ENCODE data around the gene CYTH2. TPM values are rescaled to one million over a fixed set of nuclear protein-coding genes. Genes with fewer than 3 reads are reported as not detected.

Gene CYTH2
- total and polyA plus RNA-seq, 9 of the 15 experiments (the other 6 are each of a cell fraction or from before 2014, with no cell fraction given) = 1.8 to 45.2 (median 23.8) TPM

DNA sequence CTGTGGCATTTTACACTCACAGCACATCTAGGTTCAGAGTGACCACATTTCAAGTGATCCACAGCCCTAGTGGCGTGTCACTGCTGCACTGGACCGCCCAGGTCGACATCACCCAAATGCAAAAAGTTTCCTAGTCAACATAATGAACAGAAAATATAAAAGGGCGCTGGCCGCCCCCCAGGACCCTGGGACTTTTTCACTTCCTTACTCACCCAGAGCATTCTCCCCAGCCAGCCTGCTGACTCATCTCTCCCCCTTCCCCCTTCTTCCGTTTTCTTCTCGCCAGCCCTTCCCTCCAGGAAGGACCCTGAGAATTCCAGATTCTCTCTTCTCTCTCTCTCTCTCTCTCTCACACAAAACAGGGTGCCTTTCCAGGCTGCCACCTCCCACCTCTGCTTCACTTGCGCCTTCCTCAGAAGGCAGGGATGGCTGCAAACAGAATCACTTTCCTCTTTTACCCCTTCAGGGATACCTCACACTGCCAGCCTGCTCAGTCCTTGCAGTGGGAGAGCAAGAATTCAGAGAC, 44.4 kb upstream of the CYTH2 start (continued):
- TF ChIP-seq, protein P1, sequence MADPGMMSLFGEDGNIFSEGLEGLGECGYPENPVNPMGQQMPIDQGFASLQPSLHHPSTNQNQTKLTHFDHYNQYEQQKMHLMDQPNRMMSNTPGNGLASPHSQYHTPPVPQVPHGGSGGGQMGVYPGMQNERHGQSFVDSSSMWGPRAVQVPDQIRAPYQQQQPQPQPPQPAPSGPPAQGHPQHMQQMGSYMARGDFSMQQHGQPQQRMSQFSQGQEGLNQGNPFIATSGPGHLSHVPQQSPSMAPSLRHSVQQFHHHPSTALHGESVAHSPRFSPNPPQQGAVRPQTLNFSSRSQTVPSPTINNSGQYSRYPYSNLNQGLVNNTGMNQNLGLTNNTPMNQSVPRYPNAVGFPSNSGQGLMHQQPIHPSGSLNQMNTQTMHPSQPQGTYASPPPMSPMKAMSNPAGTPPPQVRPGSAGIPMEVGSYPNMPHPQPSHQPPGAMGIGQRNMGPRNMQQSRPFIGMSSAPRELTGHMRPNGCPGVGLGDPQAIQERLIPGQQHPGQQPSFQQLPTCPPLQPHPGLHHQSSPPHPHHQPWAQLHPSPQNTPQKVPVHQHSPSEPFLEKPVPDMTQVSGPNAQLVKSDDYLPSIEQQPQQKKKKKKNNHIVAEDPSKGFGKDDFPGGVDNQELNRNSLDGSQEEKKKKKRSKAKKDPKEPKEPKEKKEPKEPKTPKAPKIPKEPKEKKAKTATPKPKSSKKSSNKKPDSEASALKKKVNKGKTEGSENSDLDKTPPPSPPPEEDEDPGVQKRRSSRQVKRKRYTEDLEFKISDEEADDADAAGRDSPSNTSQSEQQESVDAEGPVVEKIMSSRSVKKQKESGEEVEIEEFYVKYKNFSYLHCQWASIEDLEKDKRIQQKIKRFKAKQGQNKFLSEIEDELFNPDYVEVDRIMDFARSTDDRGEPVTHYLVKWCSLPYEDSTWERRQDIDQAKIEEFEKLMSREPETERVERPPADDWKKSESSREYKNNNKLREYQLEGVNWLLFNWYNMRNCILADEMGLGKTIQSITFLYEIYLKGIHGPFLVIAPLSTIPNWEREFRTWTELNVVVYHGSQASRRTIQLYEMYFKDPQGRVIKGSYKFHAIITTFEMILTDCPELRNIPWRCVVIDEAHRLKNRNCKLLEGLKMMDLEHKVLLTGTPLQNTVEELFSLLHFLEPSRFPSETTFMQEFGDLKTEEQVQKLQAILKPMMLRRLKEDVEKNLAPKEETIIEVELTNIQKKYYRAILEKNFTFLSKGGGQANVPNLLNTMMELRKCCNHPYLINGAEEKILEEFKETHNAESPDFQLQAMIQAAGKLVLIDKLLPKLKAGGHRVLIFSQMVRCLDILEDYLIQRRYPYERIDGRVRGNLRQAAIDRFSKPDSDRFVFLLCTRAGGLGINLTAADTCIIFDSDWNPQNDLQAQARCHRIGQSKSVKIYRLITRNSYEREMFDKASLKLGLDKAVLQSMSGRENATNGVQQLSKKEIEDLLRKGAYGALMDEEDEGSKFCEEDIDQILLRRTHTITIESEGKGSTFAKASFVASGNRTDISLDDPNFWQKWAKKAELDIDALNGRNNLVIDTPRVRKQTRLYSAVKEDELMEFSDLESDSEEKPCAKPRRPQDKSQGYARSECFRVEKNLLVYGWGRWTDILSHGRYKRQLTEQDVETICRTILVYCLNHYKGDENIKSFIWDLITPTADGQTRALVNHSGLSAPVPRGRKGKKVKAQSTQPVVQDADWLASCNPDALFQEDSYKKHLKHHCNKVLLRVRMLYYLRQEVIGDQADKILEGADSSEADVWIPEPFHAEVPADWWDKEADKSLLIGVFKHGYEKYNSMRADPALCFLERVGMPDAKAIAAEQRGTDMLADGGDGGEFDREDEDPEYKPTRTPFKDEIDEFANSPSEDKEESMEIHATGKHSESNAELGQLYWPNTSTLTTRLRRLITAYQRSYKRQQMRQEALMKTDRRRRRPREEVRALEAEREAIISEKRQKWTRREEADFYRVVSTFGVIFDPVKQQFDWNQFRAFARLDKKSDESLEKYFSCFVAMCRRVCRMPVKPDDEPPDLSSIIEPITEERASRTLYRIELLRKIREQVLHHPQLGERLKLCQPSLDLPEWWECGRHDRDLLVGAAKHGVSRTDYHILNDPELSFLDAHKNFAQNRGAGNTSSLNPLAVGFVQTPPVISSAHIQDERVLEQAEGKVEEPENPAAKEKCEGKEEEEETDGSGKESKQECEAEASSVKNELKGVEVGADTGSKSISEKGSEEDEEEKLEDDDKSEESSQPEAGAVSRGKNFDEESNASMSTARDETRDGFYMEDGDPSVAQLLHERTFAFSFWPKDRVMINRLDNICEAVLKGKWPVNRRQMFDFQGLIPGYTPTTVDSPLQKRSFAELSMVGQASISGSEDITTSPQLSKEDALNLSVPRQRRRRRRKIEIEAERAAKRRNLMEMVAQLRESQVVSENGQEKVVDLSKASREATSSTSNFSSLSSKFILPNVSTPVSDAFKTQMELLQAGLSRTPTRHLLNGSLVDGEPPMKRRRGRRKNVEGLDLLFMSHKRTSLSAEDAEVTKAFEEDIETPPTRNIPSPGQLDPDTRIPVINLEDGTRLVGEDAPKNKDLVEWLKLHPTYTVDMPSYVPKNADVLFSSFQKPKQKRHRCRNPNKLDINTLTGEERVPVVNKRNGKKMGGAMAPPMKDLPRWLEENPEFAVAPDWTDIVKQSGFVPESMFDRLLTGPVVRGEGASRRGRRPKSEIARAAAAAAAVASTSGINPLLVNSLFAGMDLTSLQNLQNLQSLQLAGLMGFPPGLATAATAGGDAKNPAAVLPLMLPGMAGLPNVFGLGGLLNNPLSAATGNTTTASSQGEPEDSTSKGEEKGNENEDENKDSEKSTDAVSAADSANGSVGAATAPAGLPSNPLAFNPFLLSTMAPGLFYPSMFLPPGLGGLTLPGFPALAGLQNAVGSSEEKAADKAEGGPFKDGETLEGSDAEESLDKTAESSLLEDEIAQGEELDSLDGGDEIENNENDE (IDR thresholded peaks at IDR 0.05; ENCODE audit: low read depth, low read length) = no peak
- TF ChIP-seq ZBTB7A (IDR thresholded peaks at IDR 0.05; ENCODE audit: borderline replicate concordance, control insufficient read depth, low read depth, low read length) (peak; percentile 96), ARID1B (IDR thresholded peaks at IDR 0.05) (peak; percentile 82), SMARCC2 (IDR thresholded peaks at IDR 0.05; ENCODE audit: low read depth) (peak; percentile 51; the same call in 1 of the 2 replicates), YY1 (IDR thresholded peaks at IDR 0.05; ENCODE audit: borderline replicate concordance in 1 of 3, control insufficient read depth in 1 of 3, extremely low read depth in 1 of 3, insufficient read depth in 3 of 3, insufficient read length in 1 of 3, insufficient replicate concordance in 2 of 3, low read depth in 1 of 3, low read length in 2 of 3) (no peak), ZNF316 (IDR thresholded peaks at IDR 0.05) (peak; percentile 94), TRIM24 (IDR thresholded peaks at IDR 0.05) (peak in 1 of 2 experiments; percentile 56; a peak in 1 of 4 replicates), HLTF (IDR thresholded peaks at IDR 0.05) (no peak), ERF (CRISPR knock-in tag; IDR thresholded peaks at IDR 0.05) (0 out of 2 replicates have a peak, but pooled peaks have one; percentile 34)
- TF ChIP-seq, protein P2, sequence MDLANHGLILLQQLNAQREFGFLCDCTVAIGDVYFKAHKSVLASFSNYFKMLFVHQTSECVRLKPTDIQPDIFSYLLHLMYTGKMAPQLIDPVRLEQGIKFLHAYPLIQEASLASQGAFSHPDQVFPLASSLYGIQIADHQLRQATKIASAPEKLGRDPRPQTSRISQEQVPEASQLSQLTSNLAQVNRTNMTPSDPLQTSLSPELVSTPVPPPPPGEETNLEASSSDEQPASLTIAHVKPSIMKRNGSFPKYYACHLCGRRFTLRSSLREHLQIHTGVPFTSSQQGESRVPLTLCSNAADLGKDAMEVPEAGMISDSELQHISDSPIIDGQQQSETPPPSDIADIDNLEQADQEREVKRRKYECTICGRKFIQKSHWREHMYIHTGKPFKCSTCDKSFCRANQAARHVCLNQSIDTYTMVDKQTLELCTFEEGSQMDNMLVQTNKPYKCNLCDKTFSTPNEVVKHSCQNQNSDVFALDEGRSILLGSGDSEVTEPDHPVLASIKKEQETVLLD (IDR thresholded peaks at IDR 0.05) = peak; percentile 62; the same call in 1 of the 2 replicates
- TF ChIP-seq, protein P3, sequence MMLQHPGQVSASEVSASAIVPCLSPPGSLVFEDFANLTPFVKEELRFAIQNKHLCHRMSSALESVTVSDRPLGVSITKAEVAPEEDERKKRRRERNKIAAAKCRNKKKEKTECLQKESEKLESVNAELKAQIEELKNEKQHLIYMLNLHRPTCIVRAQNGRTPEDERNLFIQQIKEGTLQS (IDR thresholded peaks at IDR 0.05) = peak; percentile 89
- TF ChIP-seq, protein P3 (CRISPR knock-in tag; conservative IDR thresholded peaks at IDR 0.05) = no peak

Data from K562 (cell line).